Measurements from ENCODE around the gene MED12. TPM values are rescaled to one million over a fixed set of nuclear protein-coding genes. Genes with fewer than 3 reads are reported as not detected.

The MED12 gene
- polyA plus RNA-seq = 10 to 100 TPM in 2 of 3 donors, 1 to 10 TPM in 1; 8.7 to 13.4 (median 12.9) TPM

DNA sequence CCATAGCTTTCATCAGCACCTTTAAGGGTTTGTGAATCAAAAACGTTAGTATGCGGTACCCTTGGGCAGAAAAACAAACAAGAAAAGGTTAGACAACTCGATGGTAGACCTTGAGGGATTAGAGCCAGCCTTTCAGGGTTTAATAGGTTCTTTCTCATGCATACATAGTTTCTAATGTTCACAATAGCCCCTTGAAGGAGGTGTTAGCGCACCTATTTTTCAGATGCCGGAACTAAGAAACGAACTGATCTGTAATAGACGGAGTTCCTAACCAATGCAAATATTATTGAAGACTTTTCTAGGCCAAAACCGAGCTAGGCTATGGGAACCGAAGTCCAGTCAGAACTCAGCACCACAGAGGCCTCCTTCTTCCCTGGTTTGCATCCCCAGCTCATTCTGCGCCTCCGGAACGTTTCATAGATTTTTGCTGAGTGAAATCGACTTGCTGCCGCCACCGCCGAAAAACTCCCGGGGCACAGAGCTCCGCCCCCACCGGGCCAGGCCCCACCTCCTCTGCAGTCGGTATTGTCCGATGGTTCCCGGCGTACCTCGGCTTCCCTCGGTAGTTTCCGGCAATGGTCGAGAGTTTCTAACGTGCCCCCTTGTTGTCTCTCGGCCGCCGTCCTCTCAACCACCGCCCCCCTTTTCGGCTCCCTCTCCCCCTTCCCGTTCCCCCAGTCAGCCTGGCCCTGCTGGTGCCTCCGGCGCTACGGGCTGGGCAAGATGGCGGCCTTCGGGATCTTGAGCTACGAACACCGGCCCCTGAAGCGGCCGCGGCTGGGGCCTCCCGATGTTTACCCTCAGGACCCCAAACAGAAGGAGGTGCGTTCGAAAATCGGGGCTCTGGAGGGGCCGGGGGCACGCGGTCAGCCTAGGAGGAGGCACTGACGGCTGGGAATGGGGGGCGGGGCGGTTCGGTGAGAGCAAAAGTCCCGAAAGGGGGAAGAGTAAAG is at the start of gene MED12:
Gene MED12, plus strand, starts transcription at position 565 of the 953 bp plus-strand sequence. Its CDS starts 159 bp downstream, at position 724.
- no peak within 1 kb of the TSS for H3K27ac ChIP-seq (ENCODE audit: low read depth, low read length)
- 1 to 26% (median 2%) methylated on average over 52 to 56 of the region's 56 CpGs for WGBS, 3 donors

DNA sequence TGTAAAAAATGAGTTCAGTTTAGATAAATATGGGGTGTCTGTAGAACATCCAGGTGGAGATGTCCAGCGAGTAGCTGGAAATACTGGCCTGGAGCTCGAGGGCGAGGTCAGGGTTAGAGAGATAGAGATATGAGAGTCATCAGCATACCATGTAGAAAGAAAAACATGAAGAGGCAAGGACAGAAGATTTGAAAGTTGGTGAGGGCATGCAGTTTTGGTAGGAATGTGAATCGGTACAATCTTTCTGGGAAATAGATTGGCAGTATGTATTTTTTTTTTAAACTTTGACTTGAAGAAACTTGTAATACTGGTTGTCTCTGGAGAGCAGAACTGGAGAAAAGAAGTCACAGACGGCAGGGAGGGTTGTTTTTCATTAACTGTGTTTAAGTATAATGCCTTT is 47.9 kb upstream of the MED12 start:
- WGBS, 3 donors = 66 to 78% (median 69%) methylated on average over 5 of the region's 5 CpGs

DNA sequence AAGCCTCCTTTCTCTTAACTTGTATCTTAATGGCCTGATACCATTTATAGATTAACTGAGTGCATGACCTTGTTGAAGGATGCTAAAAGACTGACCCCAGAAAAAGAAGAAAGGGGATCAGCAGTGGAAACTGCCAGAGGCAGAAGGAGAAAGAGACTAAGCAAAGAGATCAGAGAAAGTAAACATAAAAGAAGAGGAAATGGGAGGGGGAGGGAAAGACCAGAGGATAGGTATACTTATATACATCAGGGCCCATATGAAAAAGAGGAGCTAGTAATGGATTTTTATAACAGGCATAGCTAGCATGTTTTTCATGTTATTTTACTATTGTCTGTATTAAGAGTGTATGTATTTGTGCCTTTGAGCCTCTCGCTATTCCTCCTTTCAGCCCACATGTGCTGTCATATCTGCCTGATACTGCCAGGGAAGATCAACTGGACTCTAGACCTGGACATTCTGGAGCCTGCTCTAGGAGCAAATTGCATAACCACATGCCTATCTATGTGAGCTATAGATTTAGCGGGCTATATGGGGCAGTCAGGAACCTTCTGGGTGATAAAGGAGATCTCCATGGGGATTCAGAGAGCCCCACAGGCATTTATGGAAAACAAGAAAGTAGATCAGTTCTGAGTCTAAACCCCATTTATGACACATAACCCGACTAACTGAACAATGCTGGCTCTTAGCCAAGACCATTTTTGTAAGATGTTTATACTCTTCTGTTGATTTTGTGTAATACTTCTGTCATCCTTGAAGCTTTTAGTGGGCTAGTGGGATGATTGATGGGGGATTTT is 36.9 kb upstream of the MED12 start:
- H3K27ac ChIP-seq (ENCODE audit: low read depth, low read length) = no peak overlapping the region
- 42 to 53% (median 48%) methylated on average over 3 of the region's 3 CpGs for WGBS, 3 donors

More for the DNA sequence above, 47.9 kb upstream of the MED12 start:
- no peak overlapping the region for H3K27ac ChIP-seq (ENCODE audit: low read depth, low read length)

DNA sequence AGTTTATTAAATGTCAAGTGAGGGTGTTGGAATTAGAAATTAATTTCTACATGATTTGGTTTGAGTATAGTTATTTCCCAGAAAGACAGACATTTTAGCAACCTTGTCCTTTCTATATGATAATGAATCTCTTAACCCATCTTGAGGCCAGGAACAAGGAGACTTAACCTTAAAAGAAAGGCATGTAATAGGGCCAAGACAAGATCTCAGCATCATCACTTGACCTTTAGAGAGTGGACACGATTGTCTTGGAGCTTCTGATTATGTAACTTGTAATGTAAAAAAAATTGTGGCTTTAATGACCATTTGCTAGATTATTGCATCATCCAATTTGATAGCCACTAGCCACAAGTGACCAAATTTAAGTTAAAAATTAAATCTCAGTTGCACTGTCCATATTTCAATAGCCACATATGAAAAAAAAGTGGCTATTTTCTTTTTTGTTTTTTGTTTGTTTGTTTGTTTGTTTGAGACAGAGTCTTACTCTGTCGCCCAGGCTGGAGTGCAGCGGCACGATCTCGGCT is 36.2 kb upstream of the MED12 start:
- WGBS, 3 donors = 75 to 83% (median 76%) methylated on average over 5 of the region's 5 CpGs

DNA sequence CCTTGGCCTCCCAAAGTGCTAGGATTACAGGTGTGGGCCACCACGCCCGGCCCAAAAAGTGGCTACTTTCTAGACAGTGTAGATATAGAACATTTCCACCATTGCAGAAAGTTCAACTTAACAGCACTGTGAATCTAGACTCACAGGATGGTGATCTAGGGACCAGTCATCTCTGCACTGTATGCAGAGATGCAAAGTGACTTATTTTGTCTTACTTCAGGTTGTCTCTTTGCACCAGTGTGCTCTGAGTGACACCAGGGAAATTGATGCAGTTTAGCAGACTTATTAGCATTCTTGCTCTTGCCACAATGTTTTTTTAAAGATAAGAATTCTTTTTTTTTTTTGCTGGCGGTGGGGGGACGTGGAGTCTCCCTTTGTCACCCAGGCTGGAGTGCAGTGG is 35.6 kb upstream of the MED12 start:
- H3K27ac ChIP-seq (ENCODE audit: low read depth, low read length) = no peak overlapping the region
- 76 to 84% (median 77%) methylated on average over 3 to 4 of the region's 4 CpGs for WGBS, 3 donors

More for the DNA sequence above, 36.2 kb upstream of the MED12 start:
- H3K27ac ChIP-seq (ENCODE audit: low read depth, low read length) = no peak overlapping the region

DNA sequence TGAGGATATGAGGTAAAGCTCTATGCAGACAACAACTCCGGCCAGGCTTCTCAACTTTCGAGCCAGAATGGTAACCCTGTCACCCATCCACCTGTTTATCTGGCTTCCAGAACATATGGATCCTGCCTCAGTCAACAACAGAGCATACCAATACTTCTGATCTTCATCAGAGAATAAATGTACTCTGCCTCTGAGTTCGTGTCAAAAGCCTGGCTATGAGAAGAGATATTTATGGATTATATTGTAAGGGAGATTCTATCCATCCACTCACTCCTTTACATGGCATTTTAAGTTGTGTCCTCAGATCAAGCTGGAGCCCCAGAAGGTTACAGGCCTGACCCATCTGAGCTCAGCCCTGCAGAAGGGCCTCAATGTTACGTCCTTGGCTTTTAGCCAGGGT is 32.5 kb upstream of the MED12 start:
- 63 to 81% (median 77%) methylated on average over 4 of the region's 4 CpGs for WGBS, 3 donors

DNA sequence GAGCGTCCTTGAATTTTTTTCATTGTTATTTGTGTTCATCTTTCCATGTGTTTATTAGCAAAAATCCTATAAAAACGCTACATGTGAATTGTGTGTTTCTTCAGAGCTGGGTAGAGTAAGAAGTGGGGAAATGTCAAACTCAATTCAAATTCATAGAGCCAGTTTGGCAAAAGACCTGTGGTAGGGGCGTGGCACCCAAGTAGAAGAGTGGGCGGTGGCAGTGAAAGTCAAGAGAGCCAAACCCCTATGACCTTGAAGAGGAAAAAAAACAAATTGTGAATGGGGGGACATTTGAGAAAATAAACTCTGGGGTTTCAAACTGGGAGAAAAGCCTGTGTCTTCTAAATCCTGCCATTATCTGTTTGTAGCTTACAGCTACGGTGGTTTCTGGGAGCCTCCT is 27.1 kb upstream of the MED12 start:
- H3K27ac ChIP-seq (ENCODE audit: low read depth, low read length) = no peak overlapping the region
- 73 to 84% (median 84%) methylated on average over 5 of the region's 5 CpGs for WGBS, 3 donors

More for the DNA sequence above, 32.5 kb upstream of the MED12 start:
- H3K27ac ChIP-seq (ENCODE audit: low read depth, low read length) = no peak overlapping the region

DNA sequence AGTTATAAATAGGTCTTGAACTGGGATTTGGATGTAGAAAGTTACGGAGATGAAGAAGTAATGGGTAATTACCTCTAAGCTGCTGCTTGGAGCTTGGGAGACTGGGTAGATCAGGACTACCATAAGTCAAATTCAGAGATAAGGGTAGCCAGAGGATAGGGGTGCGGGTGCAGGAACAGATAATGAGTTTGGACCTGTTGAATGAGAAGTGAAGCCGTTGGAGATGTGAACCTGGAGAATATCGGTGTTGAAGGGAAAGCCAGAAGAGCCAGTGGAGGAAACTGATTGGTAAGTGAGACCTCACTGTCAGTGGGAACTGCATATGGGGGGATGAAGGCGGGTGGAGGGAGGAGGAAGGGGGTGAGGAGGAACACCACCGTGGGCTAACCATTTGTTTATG is 23.4 kb upstream of the MED12 start:
- no peak overlapping the region for H3K27ac ChIP-seq (ENCODE audit: low read depth, low read length)
- 25 to 39% (median 26%) methylated on average over 5 to 6 of the region's 6 CpGs for WGBS, 3 donors

DNA sequence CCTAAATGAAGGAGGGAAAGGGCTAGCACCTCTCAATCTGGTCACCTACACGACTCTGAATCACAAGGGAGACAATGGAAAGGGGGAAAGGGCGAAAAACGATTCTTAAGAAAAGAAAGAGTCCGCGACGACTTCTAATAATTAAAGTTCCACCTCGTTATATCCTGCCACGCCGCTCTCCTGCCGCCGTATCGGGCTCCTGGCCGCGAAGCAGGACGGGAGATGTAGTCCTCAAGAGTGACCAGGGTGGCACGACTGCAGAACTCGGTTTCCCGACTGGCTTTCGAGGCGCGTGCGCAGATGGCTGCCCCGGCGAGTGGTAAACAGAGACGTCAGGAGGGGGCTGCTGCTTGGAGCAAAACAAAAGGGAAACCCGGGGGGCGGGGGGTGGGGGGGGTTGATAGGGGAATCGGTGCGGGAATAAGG is 22.8 kb upstream of the MED12 start, which contains the start of gene FOXO4:
Gene FOXO4, plus strand, starts transcription at position 297 of the 426 bp plus-strand sequence. CDS start 678 bp downstream, outside the sequence.
- WGBS, 3 donors = 1 to 8% (median 1%) methylated on average over 26 to 29 of the region's 29 CpGs
- no peak within 1 kb of the TSS for H3K27ac ChIP-seq (ENCODE audit: low read depth, low read length)

DNA sequence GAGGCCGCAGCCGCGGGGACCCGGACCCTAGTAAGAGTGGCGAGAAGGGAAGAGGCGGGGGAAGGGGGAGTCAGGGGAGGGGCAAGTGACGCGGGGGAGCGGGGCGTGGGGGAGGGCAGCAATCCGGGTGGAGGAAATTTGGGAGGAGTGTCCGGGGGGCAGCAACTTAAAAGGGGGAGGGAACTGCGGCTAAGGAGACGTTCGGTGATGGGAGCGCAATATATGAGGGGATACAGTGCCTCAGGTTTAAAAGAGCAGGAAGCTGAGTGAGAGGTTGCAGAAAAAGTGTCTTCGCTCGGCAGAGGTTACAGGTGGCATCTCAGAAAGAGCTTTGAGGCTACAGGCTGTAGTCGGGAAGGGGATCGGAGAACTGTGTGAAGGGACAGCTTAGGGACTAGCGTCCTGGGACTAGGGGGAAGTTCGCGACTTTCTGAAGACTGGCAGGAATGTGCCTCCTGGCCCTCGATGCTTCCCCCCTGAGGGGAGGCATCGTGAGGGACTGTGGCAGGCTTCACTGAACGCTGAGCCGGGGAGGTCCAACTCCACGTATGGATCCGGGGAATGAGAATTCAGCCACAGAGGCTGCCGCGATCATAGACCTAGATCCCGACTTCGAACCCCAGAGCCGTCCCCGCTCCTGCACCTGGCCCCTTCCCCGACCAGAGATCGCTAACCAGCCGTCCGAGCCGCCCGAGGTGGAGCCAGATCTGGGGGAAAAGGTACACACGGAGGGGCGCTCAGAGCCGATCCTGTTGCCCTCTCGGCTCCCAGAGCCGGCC is 22.2 kb upstream of the MED12 start:
- WGBS, 3 donors = 0 to 24% (median 0%) methylated on average over 20 to 46 of the region's 46 CpGs
- no peak overlapping the region for H3K27ac ChIP-seq (ENCODE audit: low read depth, low read length)

DNA sequence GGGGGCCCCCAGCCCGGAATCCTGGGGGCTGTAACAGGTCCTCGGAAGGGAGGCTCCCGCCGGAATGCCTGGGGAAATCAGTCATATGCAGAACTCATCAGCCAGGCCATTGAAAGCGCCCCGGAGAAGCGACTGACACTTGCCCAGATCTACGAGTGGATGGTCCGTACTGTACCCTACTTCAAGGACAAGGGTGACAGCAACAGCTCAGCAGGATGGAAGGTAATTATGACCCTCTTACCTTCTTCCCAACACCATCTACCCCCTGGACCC is 21.7 kb upstream of the MED12 start:
- no peak overlapping the region for H3K27ac ChIP-seq (ENCODE audit: low read depth, low read length)
- WGBS, 3 donors = 2 to 37% (median 3%) methylated on average over 5 to 9 of the region's 9 CpGs

DNA sequence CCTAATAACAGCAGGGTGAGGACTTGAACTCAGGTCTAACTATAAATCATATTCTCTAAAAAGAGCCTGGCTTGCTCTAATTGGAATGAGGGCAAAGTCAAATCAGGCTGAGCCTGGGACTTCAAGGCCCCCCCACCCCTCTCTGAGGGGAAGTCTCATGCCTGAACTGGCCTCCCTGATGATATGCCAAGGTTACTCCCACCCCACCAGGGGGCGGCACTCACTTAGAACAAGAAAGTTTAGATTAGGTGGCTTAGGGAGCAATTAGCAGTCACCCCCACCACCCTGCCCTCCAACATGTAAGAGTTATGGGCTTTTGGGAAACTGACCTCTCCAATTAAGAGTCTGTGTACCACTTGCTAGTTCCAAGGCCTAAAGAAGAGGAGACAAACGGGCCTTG is 20.1 kb upstream of the MED12 start:
- 18 to 26% (median 18%) methylated on average over 2 of the region's 2 CpGs for WGBS, 3 donors
- no peak overlapping the region for H3K27ac ChIP-seq (ENCODE audit: low read depth, low read length)

DNA sequence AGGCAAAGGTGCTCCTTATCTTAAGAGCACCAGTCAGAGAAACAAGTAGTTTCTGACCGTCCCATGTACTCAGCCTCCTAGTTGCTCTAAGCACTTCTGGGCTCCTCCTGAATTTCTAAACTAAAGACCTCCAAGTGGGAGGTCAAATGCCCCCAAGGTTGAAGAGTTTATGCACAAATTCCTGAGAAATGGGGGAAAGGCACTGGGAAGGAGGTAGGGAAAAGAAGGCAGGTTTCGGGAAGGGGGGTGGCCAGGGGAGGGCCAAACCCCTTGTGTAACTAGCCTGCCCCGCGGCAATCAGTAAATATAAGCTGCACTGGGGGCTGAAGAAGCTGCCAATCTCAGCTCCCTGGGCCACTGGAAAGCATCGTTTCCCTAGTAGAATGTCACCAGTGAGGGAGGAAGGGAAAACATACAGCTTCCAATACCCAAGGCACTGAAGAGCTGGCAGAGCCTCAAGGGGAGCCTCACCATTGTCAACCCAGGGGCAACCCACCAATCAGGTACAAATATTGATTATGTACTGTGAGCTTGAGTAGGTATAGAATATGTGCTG is 19.4 kb upstream of the MED12 start:
- no peak overlapping the region for H3K27ac ChIP-seq (ENCODE audit: low read depth, low read length)
- WGBS, 3 donors = 60 to 78% (median 66%) methylated on average over 5 of the region's 5 CpGs

DNA sequence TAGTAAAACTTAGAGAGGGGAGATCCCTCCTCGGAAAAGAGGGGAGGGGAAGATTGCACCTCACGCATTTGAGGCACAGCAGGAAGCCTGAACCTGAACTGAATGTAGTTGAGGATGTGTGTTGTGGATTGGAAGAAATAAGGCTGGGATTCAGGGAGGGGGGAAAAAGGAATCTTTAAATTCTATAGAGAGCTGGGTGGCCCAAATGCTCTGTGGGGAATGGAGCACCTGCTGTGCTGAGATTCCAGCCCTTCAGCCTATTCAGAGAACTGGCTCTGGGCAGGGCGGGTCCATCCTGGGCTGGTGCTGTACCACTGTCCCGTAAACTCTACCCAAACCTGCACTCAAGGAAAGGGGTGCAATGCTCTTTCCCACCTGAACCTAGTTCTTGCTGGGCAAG is 18.7 kb upstream of the MED12 start:
- WGBS, 3 donors = 71 to 97% (median 91%) methylated on average over 4 of the region's 4 CpGs
- H3K27ac ChIP-seq (ENCODE audit: low read depth, low read length) = no peak overlapping the region

DNA sequence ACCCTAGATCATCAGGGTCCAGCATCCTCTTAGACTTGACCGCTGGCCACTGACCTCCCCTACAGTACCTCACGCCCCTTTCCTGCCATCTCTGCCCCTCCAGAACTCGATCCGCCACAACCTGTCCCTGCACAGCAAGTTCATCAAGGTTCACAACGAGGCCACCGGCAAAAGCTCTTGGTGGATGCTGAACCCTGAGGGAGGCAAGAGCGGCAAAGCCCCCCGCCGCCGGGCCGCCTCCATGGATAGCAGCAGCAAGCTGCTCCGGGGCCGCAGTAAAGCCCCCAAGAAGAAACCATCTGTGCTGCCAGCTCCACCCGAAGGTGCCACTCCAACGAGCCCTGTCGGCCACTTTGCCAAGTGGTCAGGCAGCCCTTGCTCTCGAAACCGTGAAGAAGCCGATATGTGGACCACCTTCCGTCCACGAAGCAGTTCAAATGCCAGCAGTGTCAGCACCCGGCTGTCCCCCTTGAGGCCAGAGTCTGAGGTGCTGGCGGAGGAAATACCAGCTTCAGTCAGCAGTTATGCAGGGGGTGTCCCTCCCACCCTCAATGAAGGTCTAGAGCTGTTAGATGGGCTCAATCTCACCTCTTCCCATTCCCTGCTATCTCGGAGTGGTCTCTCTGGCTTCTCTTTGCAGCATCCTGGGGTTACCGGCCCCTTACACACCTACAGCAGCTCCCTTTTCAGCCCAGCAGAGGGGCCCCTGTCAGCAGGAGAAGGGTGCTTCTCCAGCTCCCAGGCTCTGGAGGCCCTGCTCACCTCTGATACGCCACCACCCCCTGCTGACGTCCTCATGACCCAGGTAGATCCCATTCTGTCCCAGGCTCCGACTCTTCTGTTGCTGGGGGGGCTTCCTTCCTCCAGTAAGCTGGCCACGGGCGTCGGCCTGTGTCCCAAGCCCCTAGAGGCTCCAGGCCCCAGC is 17.6 kb upstream of the MED12 start:
- no peak overlapping the region for H3K27ac ChIP-seq (ENCODE audit: low read depth, low read length)
- WGBS, 3 donors = 67 to 85% (median 85%) methylated on average over 28 to 31 of the region's 31 CpGs

DNA sequence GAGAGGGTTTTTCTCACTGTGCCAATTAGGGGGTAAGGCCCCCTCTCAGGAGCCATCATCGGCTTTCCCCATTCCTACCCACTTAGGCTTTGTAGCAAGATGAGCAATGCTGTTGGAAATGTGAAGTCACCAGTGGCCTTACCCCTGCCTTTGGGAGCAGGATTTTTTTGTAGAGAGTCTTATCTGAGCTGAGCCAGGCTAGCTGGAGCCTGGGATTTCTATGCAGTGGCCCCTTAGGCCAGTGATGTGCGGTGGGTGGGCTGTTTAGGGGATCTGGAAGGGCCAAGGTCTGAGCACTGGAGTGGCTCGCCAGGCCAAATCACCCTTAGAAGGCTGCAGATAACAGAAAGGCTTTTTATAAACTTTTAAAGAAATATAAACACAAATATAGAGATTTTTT is 16.1 kb upstream of the MED12 start:
- 40 to 65% (median 59%) methylated on average over 2 to 3 of the region's 3 CpGs for WGBS, 3 donors
- no peak overlapping the region for H3K27ac ChIP-seq (ENCODE audit: low read depth, low read length)
